Testis (tissue), 2 donors: ENCODE data around the gene TCP11.

ENCODE experiments used
- POLR2A ChIP-seq: fragments of 450-650 bp; IDR thresholded peaks from one replicate; pipeline ENCODE4 v1.6.1; 2017; ENCODE audit warnings: antibody characterized with exemption, mild to moderate bottlenecking, moderate library complexity
- TF ChIP-seq, protein P1 (sequence below), 3 experiments: fragments of 450-650 bp in 2 of 3; fragments of 200-600 bp in 1 of 3; sonication (generic) in 1 of 3; IDR thresholded peaks; one replicate each; pipeline ENCODE4 v1.5.1; 2016 to 2019; ENCODE audit warnings: antibody characterized with exemption in 3 of 3, mild to moderate bottlenecking in 2 of 3, moderate library complexity in 1 of 3

DNA sequence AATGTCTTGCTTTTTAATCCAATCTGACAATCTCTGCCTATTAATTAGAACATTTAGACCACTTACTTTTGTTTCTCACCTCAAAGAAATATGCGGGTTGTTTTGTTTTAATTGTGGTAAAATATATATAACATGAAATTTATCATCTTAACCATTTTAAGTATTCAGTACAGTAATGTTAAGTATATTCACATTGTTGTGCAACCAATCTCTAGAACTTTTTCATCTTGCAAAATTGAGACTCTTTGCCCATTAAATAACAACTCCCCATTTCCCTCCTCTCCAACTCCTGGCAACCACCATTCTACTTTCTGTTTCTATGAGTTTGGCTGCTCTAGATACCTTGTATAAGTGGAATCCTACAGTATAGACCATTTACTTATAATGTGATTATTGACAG is 13.8 kb upstream of the TCP11 start:
- no peak for TF ChIP-seq POLR2A
- TF ChIP-seq, protein P1, sequence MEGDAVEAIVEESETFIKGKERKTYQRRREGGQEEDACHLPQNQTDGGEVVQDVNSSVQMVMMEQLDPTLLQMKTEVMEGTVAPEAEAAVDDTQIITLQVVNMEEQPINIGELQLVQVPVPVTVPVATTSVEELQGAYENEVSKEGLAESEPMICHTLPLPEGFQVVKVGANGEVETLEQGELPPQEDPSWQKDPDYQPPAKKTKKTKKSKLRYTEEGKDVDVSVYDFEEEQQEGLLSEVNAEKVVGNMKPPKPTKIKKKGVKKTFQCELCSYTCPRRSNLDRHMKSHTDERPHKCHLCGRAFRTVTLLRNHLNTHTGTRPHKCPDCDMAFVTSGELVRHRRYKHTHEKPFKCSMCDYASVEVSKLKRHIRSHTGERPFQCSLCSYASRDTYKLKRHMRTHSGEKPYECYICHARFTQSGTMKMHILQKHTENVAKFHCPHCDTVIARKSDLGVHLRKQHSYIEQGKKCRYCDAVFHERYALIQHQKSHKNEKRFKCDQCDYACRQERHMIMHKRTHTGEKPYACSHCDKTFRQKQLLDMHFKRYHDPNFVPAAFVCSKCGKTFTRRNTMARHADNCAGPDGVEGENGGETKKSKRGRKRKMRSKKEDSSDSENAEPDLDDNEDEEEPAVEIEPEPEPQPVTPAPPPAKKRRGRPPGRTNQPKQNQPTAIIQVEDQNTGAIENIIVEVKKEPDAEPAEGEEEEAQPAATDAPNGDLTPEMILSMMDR (IDR thresholded peaks at IDR 0.05): no peak
